Mononuclear cell (primary cell): ENCODE data around the gene STAT3. TPM values are rescaled to one million over a fixed set of nuclear protein-coding genes. Genes with fewer than 3 reads are reported as not detected.
"Not testable (repeated sequence)": the region's sequence is repeated elsewhere in the genome, so short reads cannot be mapped to it uniquely, and the experiment has no call there.

Source experiments
- H3K27me3 ChIP-seq: 2 replicates; pipeline ENCODE4 v1.6.0; 2011; ENCODE audit warnings: low read length, control low read depth; ENCODE audit not compliant: insufficient read depth
- H3K4me1 ChIP-seq: 2 replicates; pipeline ENCODE4 v1.5.1; 2011; ENCODE audit warnings: mild to moderate bottlenecking, low read length, control low read depth; ENCODE audit not compliant: insufficient read depth
- H3K4me3 ChIP-seq: 2 replicates; pipeline ENCODE4 v1.5.1; 2011; ENCODE audit warnings: mild to moderate bottlenecking, low read length, moderate library complexity
- H3K9me3 ChIP-seq: 2 replicates; pipeline ENCODE4 v1.5.1; 2011; ENCODE audit warnings: low read depth, mild to moderate bottlenecking, control low read depth, low read length
- total RNA-seq: library from RNA; depleted of rRNA; stranded (reverse); fragments of >200 nt; gene quantifications from one replicate; pipeline ENCODE4 v1.2.3, GENCODE V29; 2012

Gene STAT3
- total RNA-seq: 216 TPM

- peaks cover 39% of the 10 kb centered on the region for H3K4me1 ChIP-seq
- H3K4me3 ChIP-seq: peak within 1 kb of the TSS; percentile 95
- no peaks in the 10 kb centered on the region for H3K9me3 ChIP-seq
- no peaks in the 10 kb centered on the region for H3K27me3 ChIP-seq
Measured at GRCh38 chr17:42388381-42389134, at the start of gene STAT3. TSS of gene STAT3 (minus strand) at chr17:42388442. CDS start at chr17:42348516, 39,926 bp downstream.

DNA sequence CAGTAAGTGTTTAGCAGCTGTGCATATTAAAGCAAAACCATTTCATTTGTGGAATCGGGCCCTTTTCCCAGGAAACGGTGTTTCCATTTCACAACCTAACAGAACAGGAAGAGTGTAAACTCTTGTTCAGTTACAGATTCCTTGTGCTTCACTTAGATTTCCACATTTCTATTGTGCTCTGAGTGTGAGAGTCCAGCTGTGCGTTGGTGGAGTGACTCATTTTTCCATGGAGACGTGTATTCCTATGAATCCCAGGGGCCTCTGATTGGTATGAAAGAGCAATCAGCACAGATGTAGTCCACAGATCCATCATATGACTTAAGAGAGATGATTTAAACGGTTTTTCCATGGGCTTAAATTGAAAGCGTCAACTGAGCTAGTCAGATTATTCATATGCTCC lies 48.1 kb upstream of the STAT3 start:
- no peak overlapping the region for H3K4me3 ChIP-seq
- no peaks in the 10 kb centered on the region for H3K27me3 ChIP-seq
- H3K9me3 ChIP-seq: no peaks in the 10 kb centered on the region
- peaks cover 14% of the 10 kb centered on the region for H3K4me1 ChIP-seq

DNA sequence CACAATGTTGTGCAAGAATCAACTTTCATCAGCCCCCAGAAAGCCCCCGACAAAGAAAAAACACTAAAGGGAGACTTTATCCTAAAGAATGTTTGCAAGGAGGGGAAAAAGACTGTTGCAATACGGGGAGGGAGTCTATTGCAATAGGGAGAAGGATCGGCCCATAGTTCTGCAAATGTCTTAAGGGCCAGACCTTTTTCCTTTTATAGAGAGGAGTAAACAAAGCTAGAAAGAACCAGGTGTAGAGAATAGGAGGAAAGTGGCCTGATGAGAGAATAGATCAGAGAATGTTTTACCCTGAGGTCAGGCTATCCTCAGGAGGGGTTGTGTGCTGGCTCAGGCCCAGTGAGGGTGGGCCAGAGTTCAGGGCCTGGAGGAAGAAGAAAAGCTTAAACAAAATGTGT lies 43.5 kb upstream of the STAT3 start:
- Histone ChIP-seq H3K4me3 (no peak overlapping the region), H3K9me3 (no peaks in the 10 kb centered on the region), H3K4me1 (peaks cover 8% of the 10 kb centered on the region), H3K27me3 (no peaks in the 10 kb centered on the region)

DNA sequence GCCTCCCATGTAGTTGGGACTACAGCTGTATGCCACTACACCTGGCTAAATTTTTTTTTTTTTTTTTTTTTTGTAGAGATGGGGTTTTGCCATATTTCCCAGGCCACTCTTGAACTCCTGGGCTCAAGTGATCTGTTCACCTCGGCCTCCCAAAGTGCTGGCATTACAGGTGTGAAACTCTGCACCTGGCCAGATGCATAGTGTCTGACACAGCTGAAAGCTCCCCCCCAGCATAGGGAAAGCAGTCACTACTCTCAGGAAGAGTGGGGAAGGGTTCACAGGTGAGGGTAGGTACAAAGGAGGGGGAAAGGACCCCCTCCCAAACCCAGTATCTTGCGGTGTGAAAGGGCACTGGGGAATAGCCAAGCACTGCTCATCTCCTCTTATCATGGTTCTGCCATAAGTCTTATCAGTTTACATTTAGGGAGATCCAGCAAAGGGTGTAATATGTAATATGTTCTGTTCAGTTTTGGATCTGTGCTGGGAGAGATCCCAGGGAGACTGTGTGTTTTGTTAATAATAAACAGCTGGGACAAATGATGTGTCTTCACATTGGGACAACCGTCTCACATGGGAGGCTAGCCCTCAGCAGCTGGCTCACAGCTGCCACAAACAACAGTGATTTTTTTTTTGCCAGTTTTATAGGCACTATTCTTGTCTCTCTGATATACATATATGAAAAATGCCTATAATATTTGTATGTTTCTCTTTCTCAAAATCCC lies 41.6 kb upstream of the STAT3 start:
- H3K27me3 ChIP-seq: peaks cover 7% of the 10 kb centered on the region
- H3K9me3 ChIP-seq: no peaks in the 10 kb centered on the region
- peaks cover 8% of the 10 kb centered on the region for H3K4me1 ChIP-seq
- no peak overlapping the region for H3K4me3 ChIP-seq

- Histone ChIP-seq H3K27me3 (peaks cover 22% of the 10 kb centered on the region), H3K4me1 (peaks cover 9% of the 10 kb centered on the region), H3K4me3 (no peak overlapping the region), H3K9me3 (no peaks in the 10 kb centered on the region)
Measured at GRCh38 chr17:42428141-42428944, 40.1 kb upstream of the STAT3 start.

GRCh38 chr17:42424991-42425610 lies 36.9 kb upstream of the STAT3 start:
- peaks cover 26% of the 10 kb centered on the region for H3K4me1 ChIP-seq
- peaks cover 51% of the 10 kb centered on the region for H3K27me3 ChIP-seq
- H3K4me3 ChIP-seq: no peak overlapping the region
- no peaks in the 10 kb centered on the region for H3K9me3 ChIP-seq

- no peaks in the 10 kb centered on the region for H3K9me3 ChIP-seq
- H3K4me3 ChIP-seq: no peak overlapping the region
- peaks cover 51% of the 10 kb centered on the region for H3K27me3 ChIP-seq
- peaks cover 26% of the 10 kb centered on the region for H3K4me1 ChIP-seq
Measured at GRCh38 chr17:42423766-42424165, 35.5 kb upstream of the STAT3 start.

DNA sequence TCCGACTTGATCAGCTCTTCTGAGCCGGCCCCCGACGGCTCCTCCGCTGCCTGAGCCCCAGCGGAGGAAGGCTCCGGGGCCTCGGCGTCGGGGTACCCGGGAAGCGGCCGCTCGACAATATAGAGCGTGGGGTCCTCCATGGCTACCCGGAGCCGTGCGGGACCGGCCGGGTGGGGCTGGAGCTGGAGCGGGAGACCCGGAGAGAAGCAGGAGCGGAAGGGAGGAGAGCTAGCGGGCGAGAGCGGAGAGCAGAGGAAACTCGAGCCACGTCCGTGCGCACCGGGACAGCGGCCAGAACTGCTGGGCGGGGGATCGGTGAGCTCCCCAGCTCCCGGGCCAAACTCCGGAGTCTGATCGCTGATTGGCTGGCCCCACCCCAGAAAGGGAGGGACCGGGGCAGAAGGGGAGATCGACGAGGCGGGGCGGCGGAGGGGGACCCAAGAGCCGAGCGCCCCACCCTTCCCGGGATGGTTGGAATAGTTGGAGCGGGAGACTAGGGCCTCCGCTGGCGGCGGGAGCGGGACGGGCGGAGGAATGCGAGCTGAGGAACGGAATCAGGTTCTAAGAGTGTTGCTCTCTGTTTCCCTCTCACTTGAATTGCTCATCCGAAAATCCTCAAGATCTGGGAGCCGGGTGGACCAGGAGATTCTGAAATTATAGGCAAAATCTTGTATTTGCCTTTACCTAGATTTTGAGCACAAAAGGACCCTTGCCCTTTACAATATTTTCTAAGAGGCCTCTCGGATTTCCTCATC lies 34.9 kb upstream of the STAT3 start, which contains the start of gene CAVIN1:
Gene CAVIN1 (minus strand): TSS at position 299 of the 755 bp plus-strand sequence. CDS start 159 bp downstream, at position 140.
- Histone ChIP-seq H3K4me3 (no peak within 1 kb of the TSS), H3K27me3 (peaks cover 51% of the 10 kb centered on the region), H3K9me3 (no peaks in the 10 kb centered on the region), H3K4me1 (peaks cover 22% of the 10 kb centered on the region)

DNA sequence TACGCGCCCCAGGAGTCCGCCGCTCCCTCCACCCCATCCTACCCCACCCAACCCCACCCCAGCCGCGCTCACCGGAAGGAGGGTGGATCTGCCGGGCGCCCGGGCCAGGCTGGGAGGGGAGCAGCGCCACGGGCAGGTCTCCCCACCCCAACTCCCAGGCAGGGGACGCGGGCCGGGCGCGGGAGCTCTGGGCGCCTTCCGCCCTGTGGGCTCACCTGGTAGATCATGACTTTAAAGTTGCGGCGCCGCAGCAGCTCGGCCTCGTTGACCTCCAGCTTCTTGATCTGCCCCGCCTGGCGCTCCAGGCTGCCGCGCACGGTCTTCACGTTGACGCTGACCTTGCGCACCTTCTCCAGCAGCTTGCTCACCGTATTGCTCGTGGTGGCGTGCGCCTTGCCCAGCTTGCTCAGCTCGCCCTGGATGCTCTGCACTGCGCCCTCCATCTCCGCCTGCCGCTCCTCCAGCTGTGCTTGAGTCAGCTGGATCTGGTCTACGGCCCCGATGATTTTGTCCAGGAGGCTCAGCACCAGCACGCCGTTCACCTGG lies 34.2 kb upstream of the STAT3 start:
- Histone ChIP-seq H3K9me3 (no peaks in the 10 kb centered on the region), H3K27me3 (peaks cover 51% of the 10 kb centered on the region), H3K4me1 (peaks cover 28% of the 10 kb centered on the region), H3K4me3 (no peak overlapping the region)

GRCh38 chr17:42421507-42422338 lies 33.5 kb upstream of the STAT3 start:
- Histone ChIP-seq H3K4me1 (peaks cover 31% of the 10 kb centered on the region), H3K27me3 (peaks cover 51% of the 10 kb centered on the region), H3K9me3 (no peaks in the 10 kb centered on the region), H3K4me3 (no peak overlapping the region)

GRCh38 chr17:42421136-42421506 lies 32.9 kb upstream of the STAT3 start:
- H3K27me3 ChIP-seq: peaks cover 51% of the 10 kb centered on the region
- no peak overlapping the region for H3K4me3 ChIP-seq
- H3K9me3 ChIP-seq: no peaks in the 10 kb centered on the region
- H3K4me1 ChIP-seq: peaks cover 31% of the 10 kb centered on the region

GRCh38 chr17:42417981-42418380 lies 29.7 kb upstream of the STAT3 start:
- peaks cover 48% of the 10 kb centered on the region for H3K4me1 ChIP-seq
- peaks cover 25% of the 10 kb centered on the region for H3K27me3 ChIP-seq
- not testable (repeated sequence) for H3K9me3 ChIP-seq, H3K4me3 ChIP-seq

GRCh38 chr17:42414704-42415409 lies 26.6 kb upstream of the STAT3 start:
- Histone ChIP-seq H3K4me3 (no peak overlapping the region), H3K9me3 (no peaks in the 10 kb centered on the region)

More at GRCh38 chr17:42414704-42415409, 26.6 kb upstream of the STAT3 start:
- Histone ChIP-seq H3K4me1 (peaks cover 30% of the 10 kb centered on the region), H3K27me3 (no peaks in the 10 kb centered on the region)
